ENCODE data around the gene PRAMEF33. TPM values are rescaled to one million over a fixed set of nuclear protein-coding genes. Genes with fewer than 3 reads are reported as not detected.
"Not testable (repeated sequence)": the region's sequence is repeated elsewhere in the genome, so short reads cannot be mapped to it uniquely, and the experiment has no call there.

The PRAMEF33 gene, protein sequence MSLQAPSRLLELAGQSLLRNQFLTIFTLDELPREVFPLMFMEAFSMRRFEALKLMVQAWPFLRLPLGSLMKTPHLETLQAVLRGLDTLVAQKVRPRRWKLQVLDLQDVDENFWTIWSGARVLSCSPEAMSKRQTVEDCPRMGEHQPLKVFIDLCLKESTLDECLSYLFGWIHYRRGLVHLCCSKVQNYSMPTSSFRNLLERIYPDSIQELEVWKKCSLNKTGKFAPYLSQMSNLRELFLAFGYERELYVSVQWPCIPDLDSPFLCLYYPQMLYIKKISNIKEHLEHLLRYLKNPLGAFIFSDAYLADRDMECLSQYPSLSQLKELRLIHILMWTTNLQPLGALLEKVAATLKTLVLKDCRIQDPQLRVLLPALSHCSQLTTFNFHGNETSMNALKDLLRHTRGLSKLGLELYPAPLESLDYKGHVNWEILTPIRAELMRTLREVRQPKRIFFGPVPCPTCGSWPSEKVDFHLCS
- not detected for total RNA-seq

DNA sequence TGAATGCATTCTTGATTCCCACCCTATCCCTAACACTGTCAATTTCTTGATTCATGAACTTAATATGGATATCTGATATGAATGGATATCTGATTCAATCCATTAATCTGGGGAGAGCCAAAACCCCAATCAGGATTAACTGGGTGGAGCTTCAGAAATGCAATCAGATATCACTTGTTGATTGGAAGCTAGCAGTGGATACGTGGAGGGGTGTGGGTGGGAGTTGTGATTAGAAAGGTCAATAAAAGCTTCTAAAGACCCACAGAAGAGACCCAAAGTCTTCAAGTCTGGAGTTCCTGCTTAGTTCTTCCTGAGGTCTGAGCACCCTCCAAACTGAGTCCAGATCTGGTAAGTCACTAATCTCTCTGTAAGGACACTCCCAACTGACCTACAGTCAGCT is at the start of gene PRAMEF33:
Gene PRAMEF33 (plus strand): TSS at position 301 of the 400 bp plus-strand sequence. CDS start 2,416 bp downstream, outside the sequence.
- H3K36me3 Mint-ChIP-seq; ATAC-seq (ENCODE audit: low read depth): not testable (repeated sequence)

DNA sequence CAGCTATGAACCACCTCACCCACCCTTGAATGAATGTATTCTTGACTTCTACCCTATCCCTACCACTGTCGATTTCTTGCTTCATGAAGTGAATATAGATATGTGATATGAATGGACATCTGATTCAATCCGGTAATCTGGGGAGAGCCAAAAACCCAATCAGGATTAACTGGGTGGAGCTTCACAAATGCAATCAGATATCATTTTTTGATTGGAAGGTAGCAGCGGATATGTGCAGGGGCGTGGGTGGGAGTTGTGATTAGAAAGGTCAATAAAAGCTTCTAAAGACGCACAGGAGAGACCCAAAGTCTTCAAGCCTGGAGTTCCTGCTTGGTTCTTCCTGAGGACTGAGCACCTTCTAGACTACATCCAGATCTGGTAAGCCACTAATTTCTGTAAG is 49.4 kb upstream of the PRAMEF33 start, which contains the start of gene PRAMEF5:
Gene PRAMEF5 (plus strand): TSS at position 301 of the 400 bp plus-strand sequence. CDS start 5,071 bp downstream, outside the sequence.
- H3K4me3 Mint-ChIP-seq; H3K9me3 Mint-ChIP-seq; H3K4me1 Mint-ChIP-seq; ATAC-seq (ENCODE audit: low read depth); H3K27me3 Mint-ChIP-seq; DNase-seq; H3K36me3 Mint-ChIP-seq; POLR2A ChIA-PET; H3K27ac Mint-ChIP-seq: not testable (repeated sequence)

More for the DNA sequence above, at the start of gene PRAMEF33:
- POLR2A ChIA-PET, H3K9me3 Mint-ChIP-seq, H3K27ac Mint-ChIP-seq, H3K4me3 Mint-ChIP-seq, H3K4me1 Mint-ChIP-seq, DNase-seq, H3K27me3 Mint-ChIP-seq: not testable (repeated sequence)

DNA sequence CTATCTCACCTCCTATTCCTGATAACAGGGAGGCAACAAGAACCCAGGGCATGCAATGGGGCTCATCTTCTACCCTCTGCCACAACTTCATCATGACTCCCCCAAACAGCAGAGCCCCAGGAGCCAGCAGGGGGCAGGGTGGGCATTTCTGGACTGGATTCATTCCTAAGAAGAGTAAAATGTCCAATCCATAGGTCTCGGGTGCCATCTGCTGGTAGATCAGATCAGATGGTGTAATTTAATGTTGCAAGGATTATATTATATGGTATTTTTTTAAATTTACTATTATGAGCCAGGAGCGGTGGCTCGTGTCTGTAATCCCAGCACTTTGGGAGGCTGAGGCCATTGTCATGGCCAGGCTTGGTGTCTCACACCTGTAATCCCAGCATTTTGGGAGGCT is 38.2 kb upstream of the PRAMEF33 start:
- POLR2A ChIA-PET; ATAC-seq (ENCODE audit: low read depth); H3K9me3 Mint-ChIP-seq; H3K36me3 Mint-ChIP-seq; H3K4me3 Mint-ChIP-seq; H3K27me3 Mint-ChIP-seq; H3K27ac Mint-ChIP-seq; DNase-seq; H3K4me1 Mint-ChIP-seq: not testable (repeated sequence)

DNA sequence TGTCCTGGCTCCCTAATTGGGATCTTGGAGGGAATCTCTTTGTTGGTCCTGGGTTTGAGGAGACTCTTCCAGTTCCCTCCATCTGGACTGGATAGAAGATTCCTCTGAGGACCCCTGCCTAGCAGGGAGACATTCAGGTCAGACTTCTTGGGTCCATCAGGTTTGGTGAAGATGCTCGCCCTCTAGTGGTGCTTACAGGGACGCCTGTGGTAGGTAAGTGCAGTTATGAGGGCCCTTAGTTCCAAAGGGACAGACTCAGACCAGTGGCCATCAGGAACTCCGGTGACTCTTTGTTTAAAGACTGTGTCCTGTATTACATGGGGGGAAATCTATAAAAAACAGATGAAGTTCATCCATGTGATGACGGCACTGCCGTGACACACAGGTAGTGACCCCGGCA is 26.3 kb upstream of the PRAMEF33 start:
- H3K36me3 Mint-ChIP-seq; DNase-seq; H3K27me3 Mint-ChIP-seq; H3K9me3 Mint-ChIP-seq; POLR2A ChIA-PET; H3K4me3 Mint-ChIP-seq; ATAC-seq (ENCODE audit: low read depth); H3K4me1 Mint-ChIP-seq; H3K27ac Mint-ChIP-seq: not testable (repeated sequence)

DNA sequence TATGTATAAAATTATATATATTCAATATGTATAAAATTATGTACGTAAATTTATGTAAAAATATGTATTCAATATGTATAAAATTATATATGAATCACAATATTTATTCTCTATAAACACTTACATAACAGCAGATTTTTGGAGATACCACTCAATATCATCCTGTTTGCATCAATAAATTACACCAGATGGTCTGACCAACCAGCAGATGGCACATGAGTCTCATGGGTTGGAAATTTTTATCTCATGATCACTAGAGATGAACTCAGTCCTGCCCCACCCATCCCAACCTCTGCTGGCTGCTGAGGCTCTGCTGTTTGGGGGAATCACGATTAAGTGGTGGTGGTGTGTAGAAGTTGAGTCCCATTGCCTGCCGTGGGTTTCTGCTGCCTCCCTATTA is 23.7 kb upstream of the PRAMEF33 start:
- H3K9me3 Mint-ChIP-seq; H3K27me3 Mint-ChIP-seq; ATAC-seq (ENCODE audit: low read depth); POLR2A ChIA-PET; H3K4me3 Mint-ChIP-seq; H3K27ac Mint-ChIP-seq; H3K4me1 Mint-ChIP-seq; H3K36me3 Mint-ChIP-seq; DNase-seq: not testable (repeated sequence)

DNA sequence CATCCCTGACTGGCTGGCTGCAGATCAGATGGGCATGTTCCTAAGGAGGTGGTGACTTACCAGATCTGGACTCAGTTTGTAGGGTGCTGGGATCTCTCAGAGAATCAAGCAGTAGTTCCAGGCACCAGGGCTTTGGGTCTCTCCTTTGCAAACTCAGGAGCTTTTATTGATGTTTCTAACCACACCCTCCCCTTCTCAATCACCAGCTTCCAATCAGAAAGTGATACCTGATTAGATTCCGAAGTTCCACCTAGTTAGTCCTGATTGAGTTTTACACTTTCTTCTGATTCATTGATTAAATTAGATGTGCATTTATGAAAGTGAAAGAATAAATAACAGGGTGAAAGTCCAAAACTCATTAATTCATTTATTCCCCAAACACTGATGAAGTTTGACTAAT is 18.3 kb upstream of the PRAMEF33 start, which contains the start of gene PRAMEF8:
Gene PRAMEF8 (minus strand): TSS at position 101 of the 400 bp plus-strand sequence. CDS start 1,046 bp downstream, outside the sequence.
- H3K4me3 Mint-ChIP-seq; H3K27me3 Mint-ChIP-seq; H3K4me1 Mint-ChIP-seq; H3K36me3 Mint-ChIP-seq; ATAC-seq (ENCODE audit: low read depth); POLR2A ChIA-PET; H3K9me3 Mint-ChIP-seq; DNase-seq; H3K27ac Mint-ChIP-seq: not testable (repeated sequence)

DNA sequence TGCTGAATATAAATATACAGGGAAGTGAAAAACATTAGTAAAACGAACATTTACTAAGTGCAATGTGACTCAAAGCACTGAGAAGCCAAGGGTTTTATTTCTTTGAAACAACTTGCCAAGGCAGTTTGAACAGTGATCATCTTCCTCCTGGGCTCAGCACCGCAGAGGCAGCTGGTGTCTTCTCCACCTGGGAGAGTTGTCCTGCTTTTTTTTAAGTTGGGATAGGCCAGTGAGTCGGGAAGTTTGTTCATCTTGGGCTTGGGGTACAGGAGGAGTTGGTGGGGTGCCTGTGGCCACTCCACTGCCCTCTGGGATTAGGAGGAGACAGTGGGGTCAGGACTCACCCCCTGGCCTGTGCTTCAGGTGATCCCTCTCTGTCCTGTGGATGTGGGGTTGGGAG is 14.3 kb upstream of the PRAMEF33 start:
- not testable (repeated sequence) for H3K27ac Mint-ChIP-seq, H3K4me1 Mint-ChIP-seq, H3K27me3 Mint-ChIP-seq

DNA sequence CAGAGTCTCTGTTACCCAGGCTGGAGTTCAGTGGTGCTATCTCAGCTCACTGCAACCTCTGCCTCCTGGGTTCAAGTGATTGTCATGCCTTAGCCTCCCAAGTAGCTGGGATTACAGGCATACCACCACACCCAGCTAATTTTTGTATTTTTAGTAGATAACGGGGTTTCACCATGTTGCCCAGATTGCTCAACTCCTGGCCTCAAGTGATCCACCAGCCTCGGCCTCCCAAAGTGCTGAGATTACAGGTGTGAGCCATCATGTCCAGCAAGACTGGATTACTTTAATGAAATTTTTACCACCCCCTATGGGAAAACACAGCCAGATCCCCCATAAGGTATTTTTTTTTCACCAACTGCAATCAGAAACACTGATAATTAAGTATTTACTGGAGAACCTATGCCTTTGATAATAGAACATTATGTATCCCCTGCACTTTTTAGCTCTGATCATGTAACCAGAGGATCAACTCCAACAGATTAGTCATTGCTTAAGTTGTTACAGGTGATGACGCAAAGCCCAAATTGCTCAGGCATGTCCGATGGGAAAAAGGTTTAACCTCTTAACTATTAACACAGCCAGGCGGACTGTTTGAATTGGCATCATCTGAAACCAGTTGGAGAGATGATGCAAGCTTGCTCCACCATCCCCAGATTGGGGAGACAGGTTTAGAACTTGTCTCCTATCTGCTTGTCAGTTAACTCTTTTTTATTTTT is 6.0 kb upstream of the PRAMEF33 start:
- POLR2A ChIA-PET, H3K9me3 Mint-ChIP-seq, H3K4me3 Mint-ChIP-seq: not testable (repeated sequence)

More for the DNA sequence above, 14.3 kb upstream of the PRAMEF33 start:
- DNase-seq; POLR2A ChIA-PET; H3K36me3 Mint-ChIP-seq; H3K4me3 Mint-ChIP-seq; H3K9me3 Mint-ChIP-seq; ATAC-seq (ENCODE audit: low read depth): not testable (repeated sequence)

DNA sequence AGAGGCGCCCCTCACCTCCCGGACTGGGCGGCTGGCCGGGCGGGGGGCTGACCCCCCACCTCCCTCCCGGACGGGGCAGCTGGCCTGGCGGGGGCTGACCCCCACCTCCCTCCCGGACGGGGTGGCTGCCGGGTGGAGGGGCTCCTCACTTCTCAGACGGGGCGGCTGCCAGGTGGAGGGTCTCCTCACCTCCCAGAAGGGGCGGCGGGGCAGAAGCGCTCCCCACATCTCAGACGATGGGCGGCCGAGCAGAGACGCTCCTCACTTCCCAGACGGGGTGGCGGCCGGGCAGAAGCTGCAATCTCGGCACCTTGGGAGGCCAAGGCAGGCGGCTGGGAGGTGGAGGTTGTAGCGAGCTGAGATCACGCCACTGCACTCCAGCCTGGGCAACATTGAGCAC is 4.6 kb upstream of the PRAMEF33 start:
- H3K4me1 Mint-ChIP-seq; POLR2A ChIA-PET; H3K4me3 Mint-ChIP-seq; DNase-seq; ATAC-seq (ENCODE audit: low read depth); H3K36me3 Mint-ChIP-seq; H3K9me3 Mint-ChIP-seq; H3K27me3 Mint-ChIP-seq; H3K27ac Mint-ChIP-seq: not testable (repeated sequence)

More for the DNA sequence above, 6.0 kb upstream of the PRAMEF33 start:
- H3K4me1 Mint-ChIP-seq; ATAC-seq (ENCODE audit: low read depth); H3K27ac Mint-ChIP-seq; H3K27me3 Mint-ChIP-seq; H3K36me3 Mint-ChIP-seq; DNase-seq: not testable (repeated sequence)

DNA sequence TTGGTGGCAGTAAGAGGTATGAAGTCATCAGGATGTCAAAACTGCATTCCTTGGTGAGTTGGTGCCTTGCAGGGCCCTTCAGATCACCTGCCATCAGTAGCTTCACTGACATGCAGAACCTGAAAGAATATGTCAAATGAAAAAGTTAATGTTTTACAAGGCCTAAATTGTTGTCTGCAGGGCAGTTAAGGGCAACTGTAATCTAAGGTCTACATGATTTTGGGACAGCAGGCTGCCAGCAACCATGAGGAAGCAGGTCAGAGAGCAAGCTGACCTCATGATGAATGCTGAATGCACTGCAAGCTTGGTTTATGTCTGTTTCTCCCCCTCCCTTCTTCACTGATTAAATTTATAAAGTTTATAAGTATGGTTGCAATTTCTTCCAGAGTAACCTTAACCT is 1.1 kb upstream of the PRAMEF33 start:
- H3K9me3 Mint-ChIP-seq; H3K36me3 Mint-ChIP-seq; H3K27me3 Mint-ChIP-seq; DNase-seq; H3K27ac Mint-ChIP-seq; H3K4me1 Mint-ChIP-seq; ATAC-seq (ENCODE audit: low read depth); H3K4me3 Mint-ChIP-seq; POLR2A ChIA-PET: not testable (repeated sequence)

DNA sequence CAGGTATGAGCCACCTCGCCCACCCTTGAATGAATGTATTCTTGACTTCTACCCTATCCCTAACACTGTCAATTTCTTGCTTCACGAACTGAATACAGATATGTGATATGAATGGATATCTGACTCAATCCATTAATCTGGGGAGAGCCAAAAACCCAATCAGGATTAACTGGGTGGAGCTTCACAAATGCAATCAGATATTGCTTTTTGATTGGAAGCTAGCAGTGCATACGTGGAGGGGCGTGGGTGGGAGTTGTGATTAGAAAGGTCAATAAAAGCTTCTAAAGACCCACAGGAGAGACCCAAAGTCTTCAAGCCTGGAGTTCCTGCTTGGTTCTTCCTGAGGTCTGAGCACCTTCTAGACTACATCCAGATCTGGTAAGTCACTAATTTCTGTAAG is 11.9 kb downstream of the PRAMEF33 start, which contains the start of gene PRAMEF15:
Gene PRAMEF15 (plus strand): TSS at position 301 of the 400 bp plus-strand sequence. CDS start 2,827 bp downstream, outside the sequence.
- H3K4me3 Mint-ChIP-seq; H3K27me3 Mint-ChIP-seq; H3K27ac Mint-ChIP-seq; H3K4me1 Mint-ChIP-seq; DNase-seq; H3K36me3 Mint-ChIP-seq; POLR2A ChIA-PET; H3K9me3 Mint-ChIP-seq; ATAC-seq (ENCODE audit: low read depth): not testable (repeated sequence)

DNA sequence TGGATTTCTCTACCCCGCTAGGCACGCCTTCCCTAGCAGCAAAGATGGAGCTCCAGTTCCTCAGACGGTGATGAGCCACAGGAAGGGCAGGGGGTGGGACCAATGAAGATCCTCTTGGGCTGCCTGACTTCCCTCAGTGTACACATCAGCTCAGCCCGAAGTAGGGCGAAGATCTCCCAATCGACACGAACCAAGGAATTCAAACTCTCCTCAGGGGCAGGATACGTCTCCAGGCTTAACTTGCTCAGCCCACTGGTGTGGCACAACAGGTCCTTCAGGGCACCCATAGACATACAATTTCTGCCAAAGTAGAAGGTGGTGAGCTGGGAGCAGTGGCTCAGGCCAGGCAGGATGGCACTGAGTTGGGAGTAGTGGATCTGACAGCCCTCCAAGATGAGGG is 39.2 kb downstream of the PRAMEF33 start:
- DNase-seq; POLR2A ChIA-PET; H3K36me3 Mint-ChIP-seq; ATAC-seq (ENCODE audit: low read depth); H3K4me1 Mint-ChIP-seq; H3K27me3 Mint-ChIP-seq; H3K4me3 Mint-ChIP-seq; H3K9me3 Mint-ChIP-seq; H3K27ac Mint-ChIP-seq: not testable (repeated sequence)

DNA sequence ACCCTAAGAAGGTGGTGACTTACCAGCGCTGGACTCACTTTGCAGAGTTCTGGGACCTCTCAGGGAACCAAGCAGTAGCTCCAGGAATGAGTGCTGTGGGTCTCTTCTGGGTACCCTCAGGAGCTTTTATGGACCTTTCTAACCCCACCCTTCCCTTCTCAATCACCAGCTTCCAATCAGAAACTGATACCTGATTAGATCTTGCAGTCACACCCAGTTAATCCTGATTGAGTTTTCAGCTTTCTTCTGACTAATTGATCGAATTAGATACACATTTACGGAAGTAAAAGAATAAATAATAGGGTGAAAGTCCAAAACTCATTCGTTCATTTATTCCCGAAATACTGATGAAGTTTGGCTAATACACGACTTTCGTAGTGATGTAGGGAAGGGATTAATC is 43.7 kb downstream of the PRAMEF33 start, which contains the start of gene PRAMEF14:
Gene PRAMEF14 (minus strand): TSS at position 101 of the 400 bp plus-strand sequence. CDS start 1,820 bp downstream, outside the sequence.
- H3K27me3 Mint-ChIP-seq; H3K27ac Mint-ChIP-seq; H3K4me3 Mint-ChIP-seq; ATAC-seq (ENCODE audit: low read depth); H3K9me3 Mint-ChIP-seq; DNase-seq; H3K36me3 Mint-ChIP-seq; H3K4me1 Mint-ChIP-seq; POLR2A ChIA-PET: not testable (repeated sequence)
